Embryonic facial prominence (tissue), 1 donor: ENCODE data around the gene SYK.
"Not testable (repeated sequence)": the region's sequence is repeated elsewhere in the genome, so short reads cannot be mapped to it uniquely, and the experiment has no call there.

Experiments used
- DNase-seq: peaks from one replicate; pipeline ENCODE4 v3.0.0-alpha.2; 2016; ENCODE audit errors: extremely low spot score

SYK gene

DNA sequence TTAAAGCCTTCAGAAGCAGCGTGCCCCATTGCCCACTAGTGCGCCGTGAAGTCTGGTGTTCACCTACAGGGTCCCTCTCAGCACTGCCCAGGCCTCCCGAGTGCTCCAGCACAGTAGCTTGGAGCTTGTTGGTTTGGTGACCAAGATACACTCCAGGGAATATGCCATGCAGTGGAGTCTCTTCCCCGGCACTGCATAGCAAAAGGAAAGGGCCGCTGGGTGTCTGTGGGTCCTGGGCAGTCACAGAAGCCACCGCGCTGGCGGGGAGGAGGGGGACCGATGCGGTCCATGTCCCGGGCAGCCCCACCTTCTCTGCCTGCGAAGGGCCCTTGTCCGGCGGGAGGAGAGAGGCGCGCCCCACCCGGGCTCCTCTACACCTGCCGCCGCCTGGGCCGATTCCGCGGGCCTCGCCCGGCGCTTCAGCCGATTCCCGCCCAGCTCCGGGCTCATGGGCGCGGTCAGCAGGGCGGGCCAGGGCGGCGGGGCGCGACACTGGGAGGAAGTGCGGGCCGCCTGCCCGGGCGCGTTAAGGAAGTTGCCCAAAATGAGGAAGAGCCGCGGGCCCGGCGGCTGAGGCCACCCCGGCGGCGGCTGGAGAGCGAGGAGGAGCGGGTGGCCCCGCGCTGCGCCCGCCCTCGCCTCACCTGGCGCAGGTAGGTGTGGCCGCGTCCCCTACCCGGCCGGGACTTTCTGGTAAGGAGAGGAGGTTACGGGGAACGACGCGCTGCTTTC, at the start of gene SYK:
TSS of gene SYK (plus strand) at position 579 of the 732 bp plus-strand sequence. CDS start 42,080 bp downstream, outside the sequence.
- DNase-seq = no peak

DNA sequence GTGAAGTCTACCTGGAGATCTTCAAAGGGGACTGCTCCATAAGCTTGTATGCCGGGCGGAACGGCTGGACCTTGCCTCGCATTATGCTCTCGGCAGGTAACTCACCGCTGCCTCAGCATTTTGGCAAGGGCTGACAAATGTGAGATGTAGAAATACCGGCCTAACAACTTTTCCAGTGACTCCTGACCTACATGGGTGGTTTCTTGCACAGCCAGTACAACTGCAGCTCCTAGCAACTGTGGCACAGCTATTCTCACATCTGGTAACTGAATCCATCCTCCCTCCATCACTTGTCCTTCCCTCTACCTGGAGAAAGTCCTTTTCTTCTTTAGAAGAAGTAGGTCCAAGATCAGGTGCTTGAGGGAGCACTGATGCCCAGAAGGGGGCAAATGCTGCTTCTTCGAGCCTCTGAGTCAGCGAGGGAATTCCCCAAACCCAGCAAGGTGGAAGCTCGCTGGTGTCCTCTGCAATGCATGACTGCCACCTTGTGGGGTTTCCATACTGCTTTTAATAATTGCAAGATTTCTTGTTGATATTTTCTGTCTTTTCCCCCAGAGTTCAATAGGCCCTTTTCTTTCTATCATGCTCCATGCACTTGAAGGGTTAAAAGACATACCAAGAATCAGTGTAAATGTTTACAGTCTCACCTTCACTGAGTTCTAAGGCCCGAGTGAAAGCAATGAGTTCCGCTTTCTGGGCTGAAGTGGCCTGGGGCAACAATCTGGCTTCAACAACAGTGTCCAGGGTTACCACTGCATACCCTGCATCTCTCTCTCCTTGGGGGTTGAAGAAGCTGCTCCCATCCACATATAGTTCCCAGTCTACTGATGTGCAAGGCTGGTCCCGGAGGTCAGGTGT, 45.9 kb upstream of the SYK start:
- DNase-seq = not testable (repeated sequence)

DNA sequence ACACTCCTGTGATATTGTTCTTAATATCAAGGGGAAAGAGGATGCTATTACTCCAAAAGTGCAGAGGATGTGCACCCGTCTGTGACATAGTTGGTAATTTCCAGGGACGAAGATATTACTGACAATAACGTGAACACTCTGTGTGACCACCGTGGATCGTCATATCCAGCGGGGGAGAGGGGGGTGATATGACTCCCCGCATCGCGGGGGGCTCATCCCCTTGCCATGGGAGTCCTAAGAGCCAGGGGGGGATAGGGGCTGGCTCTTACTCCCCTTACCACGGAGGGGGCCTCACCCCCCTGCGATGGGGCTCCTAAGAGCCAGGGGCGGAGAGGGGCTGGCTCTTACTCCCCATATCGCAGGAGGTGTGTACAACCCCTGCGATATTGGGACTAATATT, 41.0 kb upstream of the SYK start:
- DNase-seq = not testable (repeated sequence)

DNA sequence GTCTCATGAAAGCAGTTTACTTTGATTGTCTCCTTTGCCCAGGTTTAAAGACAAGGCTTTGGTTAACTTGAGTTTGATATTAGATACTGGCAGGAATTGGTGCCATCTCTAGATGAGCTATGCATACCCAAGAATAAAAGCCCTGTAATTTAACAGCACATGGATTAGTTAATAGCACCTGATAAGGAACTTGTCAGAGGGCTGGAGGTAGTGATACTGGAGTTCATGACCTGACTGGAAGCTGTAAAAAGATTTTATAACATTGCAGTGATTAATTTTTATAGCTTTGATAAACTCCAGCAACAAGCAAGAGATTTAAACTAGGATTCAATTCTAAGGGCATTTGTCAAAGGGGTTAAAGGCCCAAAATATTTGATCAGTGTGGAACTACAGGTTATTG, 34.9 kb upstream of the SYK start:
- DNase-seq = no peak

DNA sequence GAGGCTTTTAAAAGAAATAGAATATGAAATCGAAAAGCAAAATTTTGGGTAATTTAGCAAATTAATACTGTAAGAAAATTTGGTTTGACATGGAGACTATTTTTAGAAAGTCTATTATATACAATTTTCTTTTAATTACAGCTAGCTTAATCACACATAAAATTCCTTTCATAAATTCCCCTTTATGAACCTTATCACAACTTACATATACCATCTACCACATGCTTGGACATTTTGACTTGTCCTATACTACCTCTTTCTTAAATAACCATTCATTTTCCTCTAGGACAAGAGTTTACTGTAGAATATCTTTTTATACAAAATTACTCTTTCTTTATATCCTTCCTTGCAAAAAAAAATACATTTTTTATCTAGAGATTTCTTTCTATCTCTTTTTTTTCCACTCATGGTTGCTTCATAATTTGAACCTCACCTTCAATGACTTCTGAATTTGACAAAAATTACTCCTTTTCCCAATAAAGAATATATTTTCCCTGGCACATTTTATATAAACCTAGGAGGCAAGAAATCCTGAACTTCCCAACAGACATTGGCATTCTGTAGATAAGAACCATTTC, 34.0 kb upstream of the SYK start:
- DNase-seq = no peak

DNA sequence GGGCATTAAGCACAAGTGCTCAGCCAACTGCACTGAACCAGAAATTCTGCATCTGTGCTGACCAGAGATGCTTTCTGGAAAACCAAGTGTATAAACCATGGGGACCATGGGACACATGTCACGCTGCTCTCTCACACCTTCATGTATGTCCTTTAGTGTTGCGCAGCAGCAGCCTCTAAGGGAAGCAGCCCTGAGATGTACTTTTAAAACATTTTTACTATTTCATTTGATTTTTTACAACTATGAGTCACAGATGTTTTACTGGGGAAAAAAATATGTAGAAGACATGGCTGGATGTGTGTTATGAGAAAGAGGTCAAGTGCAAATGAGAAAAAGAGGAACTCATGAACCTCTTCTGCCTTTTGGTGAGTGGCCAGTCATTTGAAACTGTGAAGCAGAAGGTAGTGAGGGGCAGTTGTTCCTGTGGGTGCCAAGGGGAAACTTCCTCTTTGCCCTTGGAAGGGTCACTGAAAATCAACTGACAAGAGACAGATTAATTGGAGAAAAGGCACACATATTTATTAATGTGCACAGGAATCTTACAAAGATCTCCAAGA, 31.4 kb upstream of the SYK start:
- no peak for DNase-seq

DNA sequence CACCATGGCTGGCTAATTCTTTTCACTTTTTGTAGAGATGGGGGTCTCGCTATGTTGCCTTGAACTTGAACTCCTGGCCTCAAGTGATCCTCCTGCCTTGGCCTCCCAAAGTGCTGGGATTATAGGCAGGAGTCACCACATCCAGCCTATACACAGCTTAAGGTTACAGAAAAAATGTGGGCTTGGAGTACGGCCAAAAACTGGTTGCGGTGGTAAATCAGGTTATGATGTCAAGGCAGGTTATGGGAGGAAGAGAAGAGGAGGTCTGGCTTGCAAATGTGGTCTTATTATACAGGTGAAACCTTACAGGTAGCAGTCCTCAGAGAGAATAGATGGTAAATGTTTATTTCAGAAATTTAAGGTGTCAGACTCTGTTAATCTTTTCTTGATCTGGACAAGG, 30.7 kb upstream of the SYK start:
- no peak for DNase-seq

DNA sequence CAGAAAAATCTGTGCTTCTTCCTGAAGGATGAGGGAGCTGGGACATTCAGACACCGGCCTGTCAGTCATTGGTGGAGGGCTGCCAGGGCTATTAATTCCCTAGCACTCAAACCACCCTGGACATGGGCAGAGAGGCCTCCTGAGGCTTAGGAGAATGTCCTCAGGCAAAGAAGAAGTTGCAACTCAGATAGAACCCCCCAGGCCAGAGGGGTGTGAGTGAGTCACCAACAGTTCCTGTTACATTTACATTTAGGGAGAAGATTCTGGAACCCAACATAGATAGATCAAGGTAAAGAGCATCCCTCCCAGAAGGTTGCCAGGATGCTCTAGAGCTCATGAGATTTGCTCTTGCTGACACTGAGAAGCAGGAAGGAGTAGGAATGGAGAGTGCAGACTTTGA, 29.2 kb upstream of the SYK start:
- no peak for DNase-seq

DNA sequence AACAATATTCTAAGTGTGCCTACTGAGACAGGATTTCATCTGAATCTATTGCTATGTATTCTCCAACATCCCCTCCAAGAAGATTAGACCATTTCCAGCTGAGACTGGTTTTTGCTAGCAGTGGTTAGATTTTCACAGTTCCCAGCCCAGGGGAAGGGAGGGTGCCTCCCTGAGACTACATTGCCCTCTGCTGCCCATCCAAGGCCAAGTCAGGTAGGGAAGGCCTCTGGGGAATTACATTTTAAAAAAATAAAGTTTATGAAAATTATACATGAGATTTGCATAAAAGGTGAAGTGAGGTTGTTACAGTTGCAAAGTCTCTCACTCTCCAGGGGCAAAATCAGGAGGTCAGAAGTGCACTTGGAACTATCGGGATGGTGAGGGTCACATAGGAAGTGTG, 28.0 kb upstream of the SYK start:
- DNase-seq = no peak

DNA sequence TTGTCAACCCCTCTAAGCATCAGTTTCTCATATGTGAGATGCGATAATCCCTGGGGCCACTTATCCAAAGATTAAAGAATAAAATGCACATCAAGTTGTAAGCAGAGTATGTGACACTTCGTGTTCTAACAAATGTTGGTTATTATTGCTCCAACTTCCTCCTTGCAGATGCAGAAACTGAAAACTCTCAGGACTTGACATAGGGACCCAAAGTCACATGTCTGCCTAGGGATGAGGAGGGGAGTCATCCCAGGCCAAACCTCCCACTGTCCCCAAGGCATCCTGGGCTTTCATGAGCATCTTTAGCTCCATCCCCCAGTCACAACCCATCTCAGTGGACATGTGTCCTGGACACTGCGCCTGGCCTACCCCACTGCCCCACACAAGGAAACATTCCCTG, 27.5 kb upstream of the SYK start:
- no peak for DNase-seq

DNA sequence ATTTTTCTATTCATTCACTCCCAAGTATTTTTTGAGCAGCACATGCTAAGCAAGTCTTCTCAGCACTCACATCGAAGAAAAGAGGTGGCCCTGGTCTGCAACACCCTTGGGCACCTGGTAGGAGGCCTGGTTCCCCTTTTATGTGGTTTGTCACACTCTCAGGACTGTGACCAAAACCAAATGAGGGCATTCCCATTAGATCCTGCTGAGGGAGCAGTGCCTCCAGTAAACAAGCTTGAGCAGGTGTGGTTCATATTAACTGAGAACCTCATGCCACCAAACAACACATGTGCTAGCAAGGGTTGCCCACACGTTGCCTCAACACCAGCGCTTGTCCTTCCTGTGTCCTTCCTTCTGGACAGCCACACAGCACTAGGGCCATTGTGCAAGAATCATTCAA, 26.9 kb upstream of the SYK start:
- no peak for DNase-seq

DNA sequence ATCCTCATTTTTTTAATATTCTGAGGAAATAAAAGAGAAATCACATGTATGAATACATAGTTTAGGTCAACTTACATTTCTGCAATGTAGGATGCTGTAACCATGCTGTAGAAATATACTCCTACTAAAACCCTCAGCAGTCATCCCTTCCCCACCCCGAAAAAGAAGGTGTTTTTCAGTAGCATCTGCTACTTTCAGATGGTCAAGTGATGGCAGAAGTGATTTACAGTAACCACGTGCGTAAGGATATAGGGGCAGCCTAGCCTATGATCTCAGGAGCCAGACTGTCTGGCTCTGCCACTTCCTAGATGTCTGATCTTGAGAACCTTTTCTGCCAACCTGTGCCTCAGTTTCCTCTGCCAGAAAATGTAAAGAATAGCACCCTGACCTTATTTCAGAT, 26.0 kb upstream of the SYK start:
- DNase-seq = no peak

DNA sequence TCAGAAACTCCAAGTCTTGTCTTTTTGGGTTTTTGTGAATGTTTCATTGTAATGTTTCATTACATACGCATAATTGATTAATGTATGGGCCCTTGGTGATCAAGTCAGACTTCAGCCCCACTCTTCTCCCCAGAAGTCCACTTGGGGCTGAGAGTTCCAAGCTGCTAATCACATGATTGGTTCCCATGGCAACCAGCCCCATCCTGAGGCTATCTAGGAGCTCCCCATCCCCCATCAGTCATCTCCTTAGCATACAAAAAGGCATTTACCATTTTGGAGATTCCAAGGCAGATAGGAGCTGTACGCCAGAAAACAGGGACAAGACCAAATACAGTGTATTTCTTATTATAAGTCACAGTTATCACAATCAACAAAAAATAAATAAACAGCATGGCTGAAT, 22.9 kb upstream of the SYK start:
- DNase-seq = no peak

DNA sequence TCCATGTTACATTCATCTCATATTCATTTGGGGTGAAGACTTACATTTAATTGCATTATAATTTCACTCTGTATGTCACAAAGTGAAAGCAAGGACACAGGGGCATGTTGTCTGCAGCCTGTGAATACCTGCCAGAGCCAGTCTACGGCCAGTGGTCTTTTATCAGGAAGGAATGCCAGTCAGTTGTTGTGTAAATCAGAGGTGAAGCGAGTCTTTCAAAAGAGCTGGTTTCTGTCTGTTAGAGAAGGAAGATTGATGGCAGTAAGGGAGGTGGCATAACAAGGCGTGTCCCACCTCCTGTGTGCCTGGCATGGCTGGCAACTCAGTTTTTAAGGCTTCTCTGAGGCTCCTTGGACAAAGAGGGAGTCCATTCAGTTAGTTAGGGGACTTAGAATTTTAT, 18.1 kb upstream of the SYK start:
- DNase-seq = no peak

DNA sequence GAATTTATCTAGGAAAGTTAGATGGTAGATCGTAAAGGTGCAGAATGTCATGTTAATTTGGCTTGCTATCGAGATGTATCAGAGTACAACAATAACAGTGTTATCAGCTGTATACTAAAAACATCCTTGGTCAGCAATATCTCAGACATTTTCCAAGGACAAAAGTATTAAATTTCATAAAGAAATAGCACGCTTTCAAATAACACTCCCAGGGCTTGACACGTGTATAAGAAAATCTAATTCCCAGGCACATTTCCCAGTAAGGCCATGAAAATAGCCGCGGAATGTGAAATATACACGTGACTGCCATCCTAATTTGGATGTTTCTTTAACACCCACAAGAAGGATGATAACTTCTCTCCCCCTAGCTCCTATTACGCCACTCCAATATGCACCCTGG, 17.7 kb upstream of the SYK start:
- DNase-seq = no peak

DNA sequence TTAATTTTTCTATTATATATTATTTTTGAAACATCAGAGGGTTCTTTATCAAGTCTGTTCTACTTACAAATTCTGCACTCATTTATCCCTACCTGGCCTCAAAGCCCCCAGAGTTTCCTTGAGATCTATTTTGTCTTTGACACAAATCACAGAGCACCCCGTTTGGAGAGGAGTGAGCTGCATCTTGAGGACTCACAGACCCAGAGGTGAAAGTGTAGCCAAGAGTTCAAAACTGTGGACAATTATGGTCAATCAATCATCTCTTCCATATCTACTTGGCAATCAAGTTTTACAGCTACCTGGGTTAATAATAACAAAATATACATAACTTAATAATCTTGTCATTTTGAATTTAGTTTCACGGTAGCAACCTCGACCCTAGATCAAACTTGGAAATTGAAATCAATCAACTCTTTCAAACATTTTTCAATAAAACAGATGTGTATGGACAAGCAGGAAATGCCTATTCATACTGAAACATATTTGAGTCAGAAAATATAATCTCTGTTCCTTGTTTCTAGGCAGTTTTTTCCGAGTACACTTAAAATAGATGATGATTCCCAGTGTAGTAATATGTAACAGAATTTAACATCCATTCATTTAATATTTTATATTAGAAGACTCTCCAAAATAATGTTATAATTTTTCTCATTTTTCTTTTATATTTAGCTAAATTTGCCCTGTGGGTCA, 13.7 kb upstream of the SYK start:
- DNase-seq = no peak

DNA sequence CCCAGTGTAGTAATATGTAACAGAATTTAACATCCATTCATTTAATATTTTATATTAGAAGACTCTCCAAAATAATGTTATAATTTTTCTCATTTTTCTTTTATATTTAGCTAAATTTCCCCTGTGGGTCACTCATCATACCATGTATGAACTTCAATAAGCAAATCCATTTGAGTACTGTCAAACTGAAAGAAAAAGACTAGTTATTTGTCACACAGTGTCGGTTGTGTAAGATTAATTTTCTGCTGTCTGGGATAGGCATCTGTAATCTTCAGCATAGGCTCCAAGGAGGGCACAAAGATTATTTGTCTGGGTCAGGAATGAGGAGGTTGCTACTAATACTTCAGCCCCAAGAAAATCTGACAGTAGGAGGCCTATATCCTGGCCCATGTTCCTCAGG, 13.1 kb upstream of the SYK start:
- DNase-seq = not testable (repeated sequence)

DNA sequence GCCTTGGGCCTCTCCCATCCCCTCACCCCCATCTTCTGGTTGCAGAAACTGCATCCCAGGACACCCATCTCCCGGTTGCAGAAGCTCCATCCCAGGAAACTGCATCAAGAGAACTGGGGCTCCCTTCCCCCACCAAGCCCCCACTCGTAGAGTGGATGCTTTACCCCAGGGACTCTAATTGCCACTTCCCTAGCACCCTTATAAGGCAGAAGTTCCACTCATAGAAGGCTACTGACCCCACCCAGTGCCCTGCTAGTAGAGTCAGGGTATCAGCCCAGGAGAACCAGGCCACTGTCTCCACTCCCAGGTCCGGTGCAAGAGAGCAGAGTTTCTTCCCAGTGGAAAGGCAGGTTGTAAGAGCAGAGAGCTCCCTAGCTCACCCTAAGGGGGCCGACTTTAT, 12.2 kb upstream of the SYK start:
- no peak for DNase-seq

DNA sequence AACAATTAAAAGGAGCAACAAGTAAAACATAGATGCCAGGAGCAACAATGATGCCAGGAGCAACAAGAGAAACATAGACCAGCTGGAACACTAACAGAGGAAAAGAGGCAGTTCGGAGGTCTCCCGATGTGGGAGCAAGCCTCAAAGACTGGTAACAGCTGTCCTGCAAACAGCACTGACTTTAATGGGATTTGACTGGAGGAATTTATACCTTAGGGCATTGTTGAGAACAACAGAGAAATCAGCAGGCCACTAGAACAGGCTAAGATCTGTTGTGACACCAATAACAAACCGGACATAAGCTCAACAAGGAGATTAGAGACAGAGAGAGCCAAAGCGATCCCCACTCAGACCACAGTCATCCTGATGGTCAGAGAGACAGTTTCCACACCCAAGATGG, 11.8 kb upstream of the SYK start:
- no peak for DNase-seq

DNA sequence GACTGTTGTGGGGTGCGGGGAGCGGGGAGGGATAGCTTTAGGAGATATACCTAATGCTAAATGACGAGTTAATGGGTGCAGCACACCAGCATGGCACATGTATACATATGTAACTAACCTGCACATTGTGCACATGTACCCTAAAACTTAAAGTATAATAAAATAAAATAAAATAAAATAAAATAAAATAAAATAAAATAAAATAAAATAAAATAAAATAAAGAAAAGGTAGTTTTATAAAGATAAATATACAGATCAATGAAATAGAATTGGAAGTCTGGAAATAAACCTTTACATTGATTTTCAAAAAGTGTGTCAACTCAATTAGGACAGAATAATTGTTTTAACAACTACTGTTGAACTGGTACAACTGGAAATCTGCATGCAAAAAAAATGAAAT, 8.6 kb upstream of the SYK start:
- DNase-seq = not testable (repeated sequence)

DNA sequence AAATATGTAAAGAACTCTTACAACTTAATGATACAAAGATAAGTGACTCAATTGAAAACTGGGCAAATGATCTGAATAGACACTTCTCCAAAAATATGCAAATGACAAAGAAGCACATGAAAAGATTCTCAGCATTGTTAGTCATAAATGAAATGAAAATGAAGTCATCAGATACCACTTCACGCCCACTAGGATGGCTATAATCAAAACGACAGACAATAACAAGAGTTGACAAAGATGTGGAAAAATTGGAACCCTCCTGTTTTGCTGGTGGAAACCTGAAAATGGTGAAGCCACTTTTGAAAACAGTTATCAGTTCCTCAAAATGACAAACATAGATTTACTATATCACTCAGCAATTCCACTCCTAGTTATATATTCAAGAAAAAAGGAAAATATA, 7.9 kb upstream of the SYK start:
- no peak for DNase-seq

DNA sequence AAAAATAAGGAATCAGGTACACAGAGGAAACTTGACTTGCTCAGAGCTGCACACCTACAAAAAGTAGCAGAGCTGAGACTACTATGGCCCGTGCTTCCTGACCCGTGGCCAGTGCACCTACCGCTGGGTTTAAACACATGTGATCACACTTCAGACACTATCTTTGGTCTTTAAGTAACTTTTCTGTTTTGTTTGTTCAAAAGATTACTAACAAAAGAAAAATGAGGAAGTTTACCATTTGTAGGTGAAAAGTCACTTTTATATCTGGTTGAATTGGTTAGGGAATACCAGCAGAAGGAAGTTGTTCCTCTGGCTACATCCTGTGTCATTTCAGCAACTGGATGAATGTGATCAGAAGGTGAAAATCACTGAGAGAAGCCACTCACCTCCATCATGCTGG, 6.5 kb upstream of the SYK start:
- no peak for DNase-seq
